ENCODE measurements around the gene LCN6.

Gene LCN6

DNA sequence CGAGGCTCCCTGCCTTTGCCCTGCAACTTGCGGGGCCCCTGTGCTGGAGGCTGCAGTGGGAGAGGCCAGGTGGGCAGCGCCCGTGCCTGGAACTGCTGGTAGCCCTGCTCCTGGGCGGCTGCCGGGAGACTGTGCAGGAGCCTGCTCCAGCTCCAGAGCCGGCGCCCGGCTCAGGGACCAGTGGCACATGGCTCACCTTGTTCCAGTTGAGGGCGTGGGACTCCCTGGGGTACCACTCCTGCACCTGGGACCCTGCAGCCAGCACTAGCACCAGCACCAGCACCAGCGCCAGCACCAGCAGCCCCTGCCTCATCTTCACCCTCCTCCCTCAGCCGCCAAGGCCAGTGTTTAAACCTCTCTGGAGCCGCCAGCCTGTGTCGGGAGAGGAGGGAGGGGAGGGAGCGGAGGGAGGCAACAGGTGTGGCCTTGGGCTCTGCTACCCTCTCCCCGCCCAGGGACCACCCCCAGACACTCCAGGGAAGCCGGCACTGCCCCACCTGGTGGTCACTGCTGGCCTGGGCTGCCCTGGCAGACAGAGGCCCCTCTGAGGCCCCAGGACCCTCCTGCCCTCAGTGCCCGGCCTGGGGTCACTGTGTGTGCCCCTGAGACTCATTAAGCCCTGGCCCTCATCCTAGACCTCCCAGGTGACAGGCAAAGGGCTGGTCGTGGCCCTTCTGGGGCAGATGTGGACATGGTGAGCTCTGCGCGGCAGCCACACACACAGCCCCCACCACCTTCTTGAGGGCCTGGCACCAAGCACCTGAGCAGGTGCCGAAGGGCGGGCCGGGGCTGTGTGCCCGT lies 5.5 kb downstream of the LCN6 start, which contains the start of gene LCN10:
LCN10 (minus strand) TSS at position 350 of the 801 bp plus-strand sequence; CDS start at position 313, 37 bp downstream.
- Histone ChIP-seq H3K36me3 (no peaks in the 10 kb centered on the region), H3K27me3 (no peaks in the 10 kb centered on the region), H3K4me3 (ENCODE audit: low read depth, low read length) (no peak within 1 kb of the TSS), H3K9me3 (no peaks in the 10 kb centered on the region), H3K4me1 (peaks cover 7% of the 10 kb centered on the region; the same call in 1 of the 2 replicates)
- DNase-seq: no peak
- TF ChIP-seq, protein P1, sequence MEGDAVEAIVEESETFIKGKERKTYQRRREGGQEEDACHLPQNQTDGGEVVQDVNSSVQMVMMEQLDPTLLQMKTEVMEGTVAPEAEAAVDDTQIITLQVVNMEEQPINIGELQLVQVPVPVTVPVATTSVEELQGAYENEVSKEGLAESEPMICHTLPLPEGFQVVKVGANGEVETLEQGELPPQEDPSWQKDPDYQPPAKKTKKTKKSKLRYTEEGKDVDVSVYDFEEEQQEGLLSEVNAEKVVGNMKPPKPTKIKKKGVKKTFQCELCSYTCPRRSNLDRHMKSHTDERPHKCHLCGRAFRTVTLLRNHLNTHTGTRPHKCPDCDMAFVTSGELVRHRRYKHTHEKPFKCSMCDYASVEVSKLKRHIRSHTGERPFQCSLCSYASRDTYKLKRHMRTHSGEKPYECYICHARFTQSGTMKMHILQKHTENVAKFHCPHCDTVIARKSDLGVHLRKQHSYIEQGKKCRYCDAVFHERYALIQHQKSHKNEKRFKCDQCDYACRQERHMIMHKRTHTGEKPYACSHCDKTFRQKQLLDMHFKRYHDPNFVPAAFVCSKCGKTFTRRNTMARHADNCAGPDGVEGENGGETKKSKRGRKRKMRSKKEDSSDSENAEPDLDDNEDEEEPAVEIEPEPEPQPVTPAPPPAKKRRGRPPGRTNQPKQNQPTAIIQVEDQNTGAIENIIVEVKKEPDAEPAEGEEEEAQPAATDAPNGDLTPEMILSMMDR (IDR thresholded peaks at IDR 0.05; ENCODE audit: low read depth, low read length): peak; percentile 9; the same call in 1 of the 2 replicates

DNA sequence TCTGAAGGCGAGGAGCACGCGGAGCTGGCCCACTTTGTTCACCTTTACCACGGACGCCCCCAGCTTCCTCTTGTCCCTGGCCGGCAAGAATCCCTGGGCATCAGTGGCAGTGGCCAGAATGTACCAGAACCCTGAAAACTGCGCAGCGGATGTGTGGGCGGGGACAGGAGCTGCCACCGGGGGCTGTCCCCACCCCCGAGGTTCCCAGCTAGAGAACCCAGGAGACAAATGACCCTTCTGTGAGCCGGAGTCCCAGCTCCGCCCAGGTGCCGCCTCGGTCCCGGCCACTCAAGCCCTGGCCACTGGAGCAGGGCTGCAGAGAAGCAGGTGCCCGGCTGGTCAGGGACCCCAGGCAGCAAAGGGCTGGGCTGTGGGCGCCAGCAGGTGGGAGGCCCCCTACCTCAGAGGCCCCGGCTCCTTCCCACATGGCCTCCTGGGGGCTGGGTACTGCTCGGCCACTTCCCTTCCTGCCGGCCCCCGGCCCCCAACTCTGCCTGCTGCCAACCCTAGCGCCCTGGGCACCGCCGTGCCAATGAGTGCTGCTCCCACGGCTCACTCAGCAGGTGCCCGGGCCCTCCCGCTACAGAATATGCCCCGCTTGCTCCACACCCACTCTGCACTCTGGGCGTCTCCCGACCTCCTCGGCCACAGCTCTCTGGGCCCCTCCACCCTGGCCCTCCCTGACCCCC lies 6.3 kb downstream of the LCN6 start:
- Histone ChIP-seq H3K4me1 (peaks cover 7% of the 10 kb centered on the region; the same call in 1 of the 2 replicates), H3K36me3 (no peaks in the 10 kb centered on the region), H3K27me3 (no peaks in the 10 kb centered on the region), H3K9me3 (no peaks in the 10 kb centered on the region), H3K4me3 (ENCODE audit: low read depth, low read length) (no peak overlapping the region)
- no peak for DNase-seq
- TF ChIP-seq, protein P1 (IDR thresholded peaks at IDR 0.05; ENCODE audit: low read depth, low read length): no peak

DNA sequence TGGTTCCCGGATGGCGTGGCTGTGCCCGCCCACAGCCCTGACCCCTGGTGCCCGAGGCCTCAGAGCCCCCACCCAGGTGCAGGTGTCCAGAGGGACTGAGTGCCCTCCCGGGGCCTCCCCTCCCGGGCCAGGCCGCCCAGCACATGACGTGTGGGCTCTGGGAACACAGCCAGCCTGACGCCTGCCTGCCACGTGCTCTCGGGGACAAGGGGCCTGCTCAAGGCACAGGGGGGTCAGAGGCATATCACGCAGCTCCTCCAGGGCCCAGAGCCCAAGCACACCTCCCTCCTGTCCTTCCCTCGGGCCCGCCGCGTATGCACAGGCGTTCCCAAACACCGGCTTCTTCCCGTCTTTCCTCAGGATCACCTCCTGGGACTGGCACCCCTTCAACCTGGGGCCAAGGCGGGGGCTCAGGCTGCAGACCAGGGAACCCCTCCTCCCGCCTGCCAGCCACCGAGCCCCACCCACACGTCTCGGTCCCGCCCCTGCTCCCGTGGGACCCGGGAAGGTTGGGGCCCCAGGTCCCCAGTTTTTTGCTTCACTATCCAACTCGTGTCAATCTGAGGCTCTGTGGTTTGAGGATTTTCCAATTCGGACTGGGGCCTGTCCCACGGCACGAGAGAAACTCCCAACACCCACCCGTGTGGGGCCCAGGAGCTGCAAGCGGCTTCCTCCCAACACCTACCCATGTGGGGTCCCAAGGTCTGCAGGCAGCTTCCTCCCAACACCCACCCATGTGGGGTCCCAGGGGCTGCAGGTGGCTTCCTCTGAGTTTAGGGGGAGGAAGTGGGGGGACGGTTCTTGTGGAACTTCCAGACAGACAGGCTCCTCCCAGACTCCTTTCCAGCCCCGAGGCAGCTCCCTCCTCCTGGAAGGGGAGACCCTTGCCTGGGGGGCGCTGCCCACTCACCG lies 7.1 kb downstream of the LCN6 start:
- Histone ChIP-seq H3K27me3 (no peaks in the 10 kb centered on the region), H3K9me3 (no peaks in the 10 kb centered on the region), H3K4me1 (peaks cover 7% of the 10 kb centered on the region; the same call in 1 of the 2 replicates), H3K36me3 (no peaks in the 10 kb centered on the region), H3K4me3 (ENCODE audit: low read depth, low read length) (no peak overlapping the region)
- DNase-seq: no peak
- TF ChIP-seq, protein P1 (IDR thresholded peaks at IDR 0.05; ENCODE audit: low read depth, low read length): no peak

DNA sequence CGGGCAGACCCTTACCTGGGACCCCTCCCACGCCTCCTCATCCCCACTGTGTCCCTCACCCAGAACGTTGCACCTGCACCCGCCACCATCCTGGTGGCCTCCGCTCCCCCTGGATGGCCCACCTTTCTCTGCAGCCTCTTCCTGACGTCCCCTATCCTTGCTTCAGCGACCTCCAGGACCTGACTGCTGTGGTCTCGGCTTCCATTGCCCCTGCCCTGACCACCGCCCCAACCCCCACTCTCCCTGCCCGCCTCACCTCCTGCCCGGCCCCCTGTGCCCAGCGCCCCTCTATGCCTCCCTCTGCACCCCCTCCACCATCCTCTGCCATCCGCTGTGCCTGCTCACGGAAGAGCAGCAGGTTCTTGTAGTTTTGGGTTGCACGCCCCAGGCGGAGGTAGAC lies 7.8 kb downstream of the LCN6 start:
- Histone ChIP-seq H3K27me3 (no peaks in the 10 kb centered on the region), H3K4me1 (peaks cover 7% of the 10 kb centered on the region; the same call in 1 of the 2 replicates), H3K4me3 (ENCODE audit: low read depth, low read length) (no peak overlapping the region), H3K36me3 (no peaks in the 10 kb centered on the region), H3K9me3 (no peaks in the 10 kb centered on the region)
- TF ChIP-seq, protein P1 (IDR thresholded peaks at IDR 0.05; ENCODE audit: low read depth, low read length): no peak
- no peak for DNase-seq

DNA sequence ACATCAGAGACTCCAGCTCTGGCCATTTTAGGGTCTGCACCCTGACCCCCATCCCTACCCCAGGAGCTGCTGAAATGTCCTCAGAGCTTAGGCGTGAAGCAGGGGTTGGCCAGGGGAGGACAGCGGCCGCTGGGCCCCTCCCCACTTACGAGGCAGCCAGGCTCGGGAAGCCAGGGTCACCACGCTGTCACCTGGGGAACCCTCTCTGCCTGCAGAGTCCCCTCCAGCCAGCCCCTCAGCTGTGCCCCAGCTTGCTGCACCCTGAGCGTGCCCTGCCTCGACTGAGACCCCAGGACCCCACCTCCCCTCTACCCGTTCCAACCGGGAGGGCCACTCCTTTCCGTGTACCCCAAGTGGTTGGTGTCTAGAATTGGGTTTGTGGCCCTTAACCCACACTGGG lies 8.3 kb downstream of the LCN6 start:
- no peak for DNase-seq
- Histone ChIP-seq H3K4me1 (peaks cover 7% of the 10 kb centered on the region; the same call in 1 of the 2 replicates), H3K36me3 (no peaks in the 10 kb centered on the region), H3K9me3 (no peaks in the 10 kb centered on the region), H3K4me3 (ENCODE audit: low read depth, low read length) (no peak overlapping the region), H3K27me3 (no peaks in the 10 kb centered on the region)
- TF ChIP-seq, protein P1 (IDR thresholded peaks at IDR 0.05; ENCODE audit: low read depth, low read length): no peak
